HepG2 (cell line): ENCODE results near the gene DELE1.

Experiments
- DDIT3 ChIP-seq: sonication (generic); formaldehyde crosslinking; IDR thresholded peaks from 2 replicates; pipeline ENCODE4 v1.4.0; 2020; ENCODE audit warnings: mild to moderate bottlenecking, missing genetic modification reagents
- MNT ChIP-seq: fragments of 450-650 bp; IDR thresholded peaks from 2 replicates; pipeline ENCODE4 v1.6.1; 2016
- POLR2A ChIP-seq, 2 experiments: IDR thresholded peaks; 2 replicates each; pipeline ENCODE4 v1.6.1; 2011; ENCODE audit warnings: low read depth in 2 of 2, low read length in 2 of 2, mild to moderate bottlenecking in 1 of 2, moderate library complexity in 1 of 2; ENCODE audit not compliant: insufficient read depth in 1 of 2
- SP140L ChIP-seq: sonication (generic); formaldehyde crosslinking; IDR thresholded peaks from 2 replicates; pipeline ENCODE4 v1.4.0; 2020; ENCODE audit warnings: missing genetic modification reagents, borderline replicate concordance
- SYNCRIP ChIP-seq: fragments of 200-400 bp; formaldehyde crosslinking; IDR thresholded peaks from 2 replicates; pipeline ENCODE4 v1.6.1; 2018; ENCODE audit warnings: mild to moderate bottlenecking, low read depth, low read length; ENCODE audit not compliant: insufficient read depth

GRCh38 chr5:141935538-141935937 lies 11.9 kb downstream of the DELE1 start:
- no peak for TF ChIP-seq MNT
- no peak for TF ChIP-seq SYNCRIP
- TF ChIP-seq POLR2A (IDR thresholded peaks at IDR 0.05; ENCODE audit: insufficient read depth in 1 of 2, low read depth in 2 of 2, low read length in 2 of 2): no peak
- TF ChIP-seq SP140L (CRISPR knock-in tag): no peak
- no peak for TF ChIP-seq DDIT3 (CRISPR knock-in tag)
